OCI-LY7 (cell line): Measurements from ENCODE around the gene RPP25L. TPM values are rescaled to one million over a fixed set of nuclear protein-coding genes. Genes with fewer than 3 reads are reported as not detected.

Experiments used
- BruUV-seq: library from RNA; stranded (reverse); fragments of 400-500 nt; replicated peaks from 2 replicates; lab custom pipeline; 2021; lab: Mats Ljungman, UMichigan
- CTCF ChIA-PET: fragments of 300-600 bp; sonication (Branson Sonifier 250); formaldehyde crosslinking; loops from one replicate; lab custom pipeline; 2022; ENCODE audit warnings: antibody characterized with exemption; ENCODE audit not compliant: unreplicated experiment; lab: Charles Lee
- POLR2A ChIA-PET: fragments of 300-600 bp; sonication (Branson Sonifier 250); formaldehyde crosslinking; loops from one replicate; lab custom pipeline; 2022; ENCODE audit warnings: antibody characterized with exemption; lab: Charles Lee
- DNase-seq: peaks from one replicate; pipeline ENCODE4 v3.0.0-alpha.2; 2015; ENCODE audit warnings: low spot score
- H2AFZ ChIP-seq: fragments of 200-600 bp; sonication (generic), shearing (Covaris generic); 2 replicates; pipeline ENCODE4 v1.6.1; 2014; ENCODE audit warnings: mild to moderate bottlenecking, antibody characterized with exemption, low read length, moderate library complexity
- H3K27ac ChIP-seq: fragments of 200-600 bp; sonication (generic); 2 replicates; pipeline ENCODE4 v1.5.1; 2014; ENCODE audit warnings: mixed run types, low read depth, mild to moderate bottlenecking, moderate library complexity, low read length, inconsistent platforms; ENCODE audit not compliant: poor library complexity, severe bottlenecking
- H3K36me3 ChIP-seq: fragments of 200-600 bp; sonication (generic); 2 replicates; pipeline ENCODE4 v1.6.1; 2014; ENCODE audit warnings: mild to moderate bottlenecking, antibody characterized with exemption, low read length, moderate library complexity, mixed read lengths; ENCODE audit not compliant: insufficient read depth
- H3K4me1 ChIP-seq: fragments of 200-600 bp; sonication (generic); 2 replicates; pipeline ENCODE4 v1.5.1; 2014; ENCODE audit warnings: mild to moderate bottlenecking, low read length; ENCODE audit not compliant: insufficient read depth, poor library complexity, severe bottlenecking
- H3K4me2 ChIP-seq: fragments of 200-600 bp; sonication (generic); 2 replicates; pipeline ENCODE4 v1.6.1; 2014; ENCODE audit warnings: mild to moderate bottlenecking, low read length
- H3K4me3 ChIP-seq: fragments of 200-600 bp; sonication (generic); 2 replicates; pipeline ENCODE4 v1.5.1; 2014; ENCODE audit warnings: mild to moderate bottlenecking, low read depth, low read length; ENCODE audit not compliant: poor library complexity, severe bottlenecking
- H3K79me2 ChIP-seq: fragments of 200-600 bp; sonication (generic); 2 replicates; pipeline ENCODE4 v1.6.1; 2016; ENCODE audit warnings: low read depth, mild to moderate bottlenecking, low read length, moderate library complexity, mixed read lengths; ENCODE audit not compliant: insufficient read depth
- H3K9me2 ChIP-seq: fragments of 200-600 bp; sonication (generic); 2 replicates; pipeline ENCODE4 v1.6.1; 2016; ENCODE audit warnings: mild to moderate bottlenecking, low read length, mixed read lengths; ENCODE audit not compliant: insufficient read depth
- H3K9me3 ChIP-seq: fragments of 200-600 bp; sonication (generic); 2 replicates; pipeline ENCODE4 v1.6.1; 2014; ENCODE audit warnings: mild to moderate bottlenecking, mixed run types, low read length, mixed read lengths
- H4K20me1 ChIP-seq: fragments of 200-600 bp; sonication (generic); 2 replicates; pipeline ENCODE4 v1.6.1; 2014; ENCODE audit warnings: mild to moderate bottlenecking, antibody characterized with exemption, low read length, moderate library complexity, mixed read lengths; ENCODE audit not compliant: insufficient read depth
- EZH2phosphoT487 ChIP-seq: fragments of 200-600 bp; sonication (generic); IDR thresholded peaks from 2 replicates; pipeline ENCODE4 v1.6.1; 2018; ENCODE audit warnings: low read depth, borderline replicate concordance, mild to moderate bottlenecking, mixed run types, antibody characterized with exemption, low read length, moderate library complexity, mixed read lengths
- intact Hi-C: fragments of 100-400 bp; cut with micrococcal nuclease; formaldehyde crosslinking; loops from one replicate; pipeline ENCODE4 v1.10.0; 2022; ENCODE audit not compliant: unreplicated experiment
- total RNA-seq, 2 experiments: library from RNA; depleted of rRNA in 1 of 2; stranded (reverse); fragments of >200 nt in 1 of 2; shearing (Covaris generic) in 1 of 2; gene quantifications; 2 replicates each; pipeline ENCODE4 v1.2.3, GENCODE V29; 2014 to 2022
- TF ChIP-seq, protein P1 (sequence below): fragments of 200-600 bp; sonication (generic); conservative IDR thresholded peaks from 2 replicates; pipeline ENCODE4 v1.5.1; 2014; ENCODE audit warnings: mild to moderate bottlenecking, antibody characterized with exemption, low read length, moderate library complexity, mixed read lengths

RPP25L gene
- total RNA-seq, 2 experiments from 2014 or later, result 33.7 to 40.3 TPM

DNA sequence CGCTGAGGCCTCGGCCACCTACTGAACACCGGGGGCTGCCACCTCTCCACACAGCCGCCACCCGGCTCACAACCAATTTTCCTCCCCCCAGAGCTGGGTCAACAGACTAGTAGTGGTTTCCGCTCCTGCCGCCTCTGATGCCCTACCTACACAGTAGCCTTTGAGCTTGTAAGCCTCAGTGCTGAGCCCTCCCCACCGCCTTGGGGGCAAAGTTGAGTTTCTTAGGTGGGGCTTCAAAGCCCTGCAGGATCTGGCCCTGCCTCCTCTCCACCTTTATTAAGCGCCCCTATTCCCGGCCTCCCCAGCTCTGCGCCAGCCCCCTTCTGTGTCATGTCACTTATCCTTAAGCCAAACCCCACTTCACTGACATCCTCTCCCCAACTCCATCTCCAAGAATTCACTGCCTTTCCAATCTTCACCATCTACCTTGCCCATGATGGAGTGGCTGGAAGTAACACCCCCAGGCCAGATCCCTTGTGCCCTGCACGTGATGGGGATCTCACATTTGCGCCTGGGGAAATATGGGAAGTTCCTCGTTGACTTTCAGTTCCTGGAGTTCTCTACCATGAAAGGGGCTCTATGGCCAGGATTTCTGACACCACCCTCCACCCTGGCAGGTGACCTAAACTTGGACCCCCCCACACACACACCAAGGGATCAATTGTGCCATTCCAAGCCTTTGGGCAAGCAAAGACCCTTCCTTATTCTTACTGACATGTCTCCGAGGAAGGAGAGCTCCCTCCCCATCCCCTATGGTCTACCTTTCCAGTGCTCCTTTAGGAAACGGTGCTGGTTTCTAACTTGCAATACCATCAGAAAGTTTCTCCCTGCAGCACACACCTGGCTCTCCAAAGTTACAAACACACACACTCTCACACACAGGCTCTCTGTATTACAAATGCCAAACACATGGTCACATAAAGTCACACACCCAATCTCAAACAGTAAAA, 19.7 kb downstream of the RPP25L start:
- Histone ChIP-seq H3K27ac (no peak overlapping the region), H3K79me2 (no peaks in the 10 kb centered on the region), H3K4me1 (no peaks in the 10 kb centered on the region), H3K4me2 (no peak overlapping the region), H3K9me3 (no peaks in the 10 kb centered on the region), H2AFZ (no peak overlapping the region), H3K36me3 (no peaks in the 10 kb centered on the region), H4K20me1 (no peaks in the 10 kb centered on the region; the same call in 1 of the 2 replicates), H3K9me2 (no peaks in the 10 kb centered on the region), H3K4me3 (no peak overlapping the region)
- ChIA-PET CTCF (interaction anchor here (0.6 to 1.0 kb wide), 4 partner anchors 19 to 192 kb away, joined by 3 read pairs; partner anchors contain the start of genes DCTN3 and RPP25L), POLR2A (no interaction called here)
- intact Hi-C loops, result loop anchor here (1.0 to 2.0 kb wide), 2 partner anchors 44 to 155 kb away; no protein-coding TSS in a partner anchor
- no peak for TF ChIP-seq EZH2phosphoT487
- TF ChIP-seq, protein P1, sequence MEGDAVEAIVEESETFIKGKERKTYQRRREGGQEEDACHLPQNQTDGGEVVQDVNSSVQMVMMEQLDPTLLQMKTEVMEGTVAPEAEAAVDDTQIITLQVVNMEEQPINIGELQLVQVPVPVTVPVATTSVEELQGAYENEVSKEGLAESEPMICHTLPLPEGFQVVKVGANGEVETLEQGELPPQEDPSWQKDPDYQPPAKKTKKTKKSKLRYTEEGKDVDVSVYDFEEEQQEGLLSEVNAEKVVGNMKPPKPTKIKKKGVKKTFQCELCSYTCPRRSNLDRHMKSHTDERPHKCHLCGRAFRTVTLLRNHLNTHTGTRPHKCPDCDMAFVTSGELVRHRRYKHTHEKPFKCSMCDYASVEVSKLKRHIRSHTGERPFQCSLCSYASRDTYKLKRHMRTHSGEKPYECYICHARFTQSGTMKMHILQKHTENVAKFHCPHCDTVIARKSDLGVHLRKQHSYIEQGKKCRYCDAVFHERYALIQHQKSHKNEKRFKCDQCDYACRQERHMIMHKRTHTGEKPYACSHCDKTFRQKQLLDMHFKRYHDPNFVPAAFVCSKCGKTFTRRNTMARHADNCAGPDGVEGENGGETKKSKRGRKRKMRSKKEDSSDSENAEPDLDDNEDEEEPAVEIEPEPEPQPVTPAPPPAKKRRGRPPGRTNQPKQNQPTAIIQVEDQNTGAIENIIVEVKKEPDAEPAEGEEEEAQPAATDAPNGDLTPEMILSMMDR, result peak; percentile 29; the same call in 1 of the 2 replicates
- no TSS peak for BruUV-seq
- DNase-seq, result no peak

DNA sequence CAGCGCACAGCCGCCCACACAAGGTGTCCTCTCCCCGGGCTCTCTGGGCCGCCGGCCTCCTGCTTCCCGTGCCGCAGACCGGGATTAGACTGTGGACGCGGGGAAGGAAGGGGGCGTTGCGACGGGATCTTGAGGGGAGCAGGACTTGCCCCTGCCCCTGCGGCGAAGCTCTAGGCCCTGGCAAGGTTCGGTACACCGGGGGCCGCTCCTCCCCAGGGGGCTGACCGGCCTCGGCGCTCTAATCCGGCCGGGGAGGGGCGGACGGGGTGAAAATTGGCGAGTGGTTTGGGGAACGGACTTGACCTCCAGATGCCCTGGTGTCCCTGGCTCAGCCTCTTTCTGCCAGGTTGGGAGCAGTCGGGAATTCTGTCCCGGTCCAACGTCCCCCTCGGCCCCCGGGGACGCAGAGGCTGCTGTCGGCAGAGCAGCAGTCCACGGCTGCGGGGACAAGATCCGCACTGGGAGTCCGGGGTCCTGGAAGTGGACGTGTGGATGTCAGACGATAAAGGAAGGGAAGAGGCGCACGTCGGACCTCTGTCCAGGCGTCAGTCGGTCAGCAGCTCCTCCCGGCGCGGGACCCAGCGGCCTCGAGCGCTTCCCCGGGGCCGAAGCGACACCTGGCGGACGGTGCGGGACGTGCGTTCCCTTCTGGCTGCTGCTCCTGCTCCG, 20.5 kb downstream of the RPP25L start:
- peak; percentile 63 for DNase-seq

More for the DNA sequence above, 20.5 kb downstream of the RPP25L start:
- TF ChIP-seq, protein P1, result peak; percentile 85
- no peak for TF ChIP-seq EZH2phosphoT487
- no peaks in the 10 kb centered on the region for H3K79me2 ChIP-seq
- ChIA-PET POLR2A (no interaction called here), CTCF (interaction anchor here (0.6 to 0.7 kb wide), 3 partner anchors 20 to 191 kb away, joined by 3 read pairs; partner anchors contain the start of genes DCTN3 and RPP25L)
- no peaks in the 10 kb centered on the region for H3K9me3 ChIP-seq
- no peaks in the 10 kb centered on the region for H3K9me2 ChIP-seq
- H3K4me2 ChIP-seq, result no peak overlapping the region
- no peak overlapping the region for H3K27ac ChIP-seq
- no peak overlapping the region for H2AFZ ChIP-seq
- H4K20me1 ChIP-seq, result no peaks in the 10 kb centered on the region; the same call in 1 of the 2 replicates
- H3K36me3 ChIP-seq, result no peaks in the 10 kb centered on the region
- no TSS peak for BruUV-seq
- H3K4me1 ChIP-seq, result no peaks in the 10 kb centered on the region
- intact Hi-C loops, result no loop called here
- H3K4me3 ChIP-seq, result no peak overlapping the region
